GM18519 (cell line): Measurements from ENCODE around the gene TMEM187.
"Not testable (repeated sequence)": the region's sequence is repeated elsewhere in the genome, so short reads cannot be mapped to it uniquely, and the experiment has no call there.

Experiments
- ATAC-seq: cut with Tn5 transposase; IDR thresholded peaks from one replicate; pipeline ENCODE4 v1.9.1; 2021; ENCODE audit warnings: mild to moderate bottlenecking, moderate library complexity; ENCODE audit not compliant: unreplicated experiment, low FRiP score

Gene TMEM187

DNA sequence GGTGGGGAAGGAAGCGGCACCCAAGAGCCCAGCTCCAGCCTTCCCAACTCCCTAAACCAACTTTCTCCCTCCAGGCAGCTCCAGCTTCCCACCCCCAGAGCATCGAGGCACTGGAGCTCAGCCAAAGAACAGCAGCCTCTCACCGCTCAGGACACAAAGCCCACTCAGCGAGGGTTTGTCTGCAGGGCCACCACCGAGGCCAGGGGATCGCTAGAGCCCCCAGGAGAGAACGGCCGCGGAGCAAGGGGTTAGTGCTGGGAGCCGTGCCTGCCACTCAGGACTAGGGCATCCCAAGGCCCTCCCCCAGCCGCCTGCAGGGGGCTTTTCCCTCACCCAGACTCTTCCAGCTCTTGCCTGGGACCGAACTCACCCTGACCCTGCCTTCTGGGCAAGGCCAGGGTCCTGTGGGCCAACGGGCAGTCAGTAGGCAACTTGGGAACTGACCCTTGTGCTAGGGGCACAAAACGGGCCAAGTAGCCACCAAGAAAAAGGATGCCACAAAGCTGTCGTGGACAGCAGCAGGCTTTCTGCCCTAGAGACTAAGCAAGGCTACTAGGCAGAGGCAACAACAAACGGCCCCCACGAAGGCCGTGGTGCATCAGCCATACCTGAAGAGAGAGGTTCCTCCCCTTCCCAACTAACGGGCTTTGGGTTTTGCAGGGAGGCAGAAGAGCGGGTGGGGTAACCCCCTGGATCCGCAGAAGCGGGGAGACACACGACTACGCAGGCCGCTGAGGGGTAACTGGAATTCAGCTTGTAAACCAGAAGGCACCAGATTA is 3.2 kb upstream of the TMEM187 start:
- ATAC-seq = no peak

GRCh38 chrX:153969904-153970356 is 2.6 kb upstream of the TMEM187 start:
- ATAC-seq = no peak

GRCh38 chrX:153970357-153971123 is 2.0 kb upstream of the TMEM187 start:
- ATAC-seq = no peak

DNA sequence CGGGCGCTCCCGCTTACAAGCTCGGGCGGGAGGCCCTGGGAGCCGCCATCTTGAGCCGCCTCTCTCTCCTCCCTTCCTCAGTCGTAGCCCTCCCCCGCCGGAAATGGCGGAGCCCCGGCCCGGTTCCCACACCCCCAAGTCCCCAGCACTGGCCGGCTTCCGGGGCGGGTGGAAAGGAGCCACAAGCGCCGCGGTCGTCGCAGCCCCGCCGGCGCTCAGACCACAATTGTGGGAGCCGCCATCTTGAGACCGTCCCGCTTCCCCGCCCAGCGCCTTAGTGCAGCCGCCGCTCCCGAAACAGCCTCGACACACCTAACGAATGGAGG is 1.5 kb upstream of the TMEM187 start:
- no peak for ATAC-seq

GRCh38 chrX:153971450-153972367 is 845 bp upstream of the TMEM187 start, which contains the start of gene HCFC1:
Gene HCFC1, minus strand, starts transcription at chrX:153971818. Its CDS starts 978 bp downstream, at chrX:153970840.
- ATAC-seq = no peak

DNA sequence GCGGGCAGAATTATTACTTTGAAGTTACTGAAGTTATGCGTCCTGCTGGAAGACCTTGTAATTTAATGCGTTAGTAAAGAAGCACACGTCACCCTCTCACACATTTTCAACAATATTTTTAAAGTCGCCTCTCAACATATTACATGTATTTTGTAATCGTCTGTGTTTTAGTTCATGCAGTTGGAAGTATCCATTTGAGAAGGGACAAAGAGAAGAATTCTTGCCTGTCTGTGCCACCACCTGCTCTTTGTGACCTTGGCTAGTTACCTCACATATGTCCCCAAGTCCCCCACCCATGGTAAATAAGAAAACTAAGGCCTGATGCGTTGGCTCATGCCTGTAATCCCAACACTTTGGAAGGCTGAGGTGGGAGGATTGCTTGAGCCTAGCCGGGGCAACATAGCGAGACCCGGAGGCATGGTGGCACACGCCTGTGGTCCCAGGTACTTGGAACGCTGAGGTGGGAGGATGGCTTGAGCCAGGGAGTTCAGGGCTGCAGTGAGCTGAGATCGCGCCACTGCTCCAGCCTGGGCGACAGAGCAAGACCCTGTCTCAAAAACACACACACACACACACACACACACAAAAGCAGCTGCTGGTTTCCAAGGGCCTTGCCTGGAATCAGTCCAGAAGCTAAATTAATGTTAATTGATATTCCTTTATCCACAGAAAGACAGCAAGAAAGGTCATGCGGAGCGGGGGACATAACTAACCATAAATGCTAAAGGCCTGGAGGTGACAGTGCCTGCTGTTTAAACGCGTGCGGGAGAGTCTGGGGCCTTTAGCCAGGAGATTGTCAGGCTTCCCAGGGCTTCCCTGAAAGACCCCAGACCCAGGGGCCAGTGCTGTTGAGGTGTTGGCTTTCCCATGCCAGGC is 811 bp downstream of the TMEM187 start:
- no peak for ATAC-seq

GRCh38 chrX:153974003-153974725 is 1.6 kb downstream of the TMEM187 start:
- ATAC-seq = no peak

- no peak for ATAC-seq
These were observed 2.3 kb downstream of the TMEM187 start for GRCh38 chrX:153974726-153975286.

DNA sequence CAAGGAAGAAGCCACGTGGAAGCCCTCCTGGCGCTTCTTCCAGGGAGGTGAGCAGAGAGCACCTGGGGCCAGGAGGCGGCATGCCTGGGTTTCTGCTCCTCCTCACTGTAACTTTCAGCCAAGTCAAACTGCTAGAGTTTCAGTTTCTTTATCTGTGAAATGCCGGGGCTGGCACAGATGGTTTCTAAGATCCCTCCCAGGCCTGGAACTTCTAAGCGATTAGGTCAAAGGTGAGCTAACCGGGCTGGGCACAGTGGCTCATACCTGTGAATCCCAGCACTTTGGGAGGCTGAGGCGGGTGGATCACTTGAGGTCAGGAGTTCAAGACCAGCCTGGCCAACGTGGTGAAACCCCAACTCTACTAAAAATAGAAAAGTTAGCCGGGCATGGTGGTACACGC is 7.8 kb downstream of the TMEM187 start:
- not testable (repeated sequence) for ATAC-seq

DNA sequence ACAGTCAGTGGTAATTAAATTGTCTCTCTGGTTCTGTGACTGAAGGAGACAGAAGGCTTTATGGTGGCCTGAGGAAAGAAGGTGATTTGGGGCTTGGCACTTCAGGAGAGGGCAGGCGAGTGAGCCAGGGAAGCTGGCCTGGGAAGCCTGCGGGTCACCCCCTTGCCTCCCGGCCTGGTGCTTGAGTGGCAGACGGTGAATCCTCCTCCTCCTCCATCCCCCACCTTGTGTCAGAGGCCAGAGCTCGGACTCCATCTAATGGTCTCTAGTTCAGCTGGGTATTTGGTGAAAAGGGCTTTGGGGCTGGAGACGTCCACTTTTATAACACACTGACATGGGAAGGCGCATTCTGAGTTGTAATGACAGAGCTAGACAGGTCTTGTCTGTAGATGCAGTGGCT is 8.7 kb downstream of the TMEM187 start:
- no peak for ATAC-seq

- ATAC-seq = no peak
These were observed 9.4 kb downstream of the TMEM187 start for GRCh38 chrX:153981771-153982533.

GRCh38 chrX:153983321-153983801 is 10.8 kb downstream of the TMEM187 start:
- ATAC-seq = no peak

DNA sequence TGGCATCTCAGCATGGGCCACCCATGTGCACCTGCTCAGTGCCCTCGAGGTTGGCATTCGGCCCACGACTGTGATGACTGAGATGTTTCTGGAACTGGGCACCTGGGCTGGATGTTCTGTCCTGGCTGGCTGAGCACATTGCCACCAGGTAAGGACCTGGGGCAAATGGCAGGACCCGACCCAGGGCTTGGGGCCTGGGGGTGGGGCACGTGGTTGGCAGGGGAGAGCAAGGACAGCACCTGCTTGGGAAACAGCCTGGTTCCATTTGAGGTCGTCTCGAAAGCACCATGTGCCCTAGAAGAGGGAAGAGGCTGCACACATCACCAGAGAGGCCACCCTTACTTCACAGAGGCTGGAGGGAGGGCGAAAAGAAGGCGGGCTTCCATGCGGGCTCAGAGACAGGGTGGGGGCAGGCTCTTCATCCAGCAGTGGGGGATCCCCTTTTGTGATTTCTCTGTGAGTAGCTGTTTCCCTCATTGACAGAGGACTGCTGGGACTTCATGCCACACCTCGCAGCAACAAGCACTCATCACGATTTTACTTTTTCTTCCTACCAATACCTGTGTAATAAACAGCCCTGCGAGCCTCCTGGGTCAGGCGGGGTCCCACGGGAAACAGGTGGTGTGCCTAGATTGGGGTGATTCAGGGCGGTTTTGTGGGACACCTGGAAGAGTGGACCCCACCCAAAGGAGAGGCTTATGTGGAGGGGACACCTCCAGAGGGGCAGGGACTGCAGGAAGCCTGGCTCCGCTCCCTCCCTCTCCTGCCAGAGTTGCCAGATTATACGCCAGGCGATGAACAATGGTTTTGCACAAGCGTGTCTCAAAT is 12.0 kb downstream of the TMEM187 start:
- no peak for ATAC-seq

DNA sequence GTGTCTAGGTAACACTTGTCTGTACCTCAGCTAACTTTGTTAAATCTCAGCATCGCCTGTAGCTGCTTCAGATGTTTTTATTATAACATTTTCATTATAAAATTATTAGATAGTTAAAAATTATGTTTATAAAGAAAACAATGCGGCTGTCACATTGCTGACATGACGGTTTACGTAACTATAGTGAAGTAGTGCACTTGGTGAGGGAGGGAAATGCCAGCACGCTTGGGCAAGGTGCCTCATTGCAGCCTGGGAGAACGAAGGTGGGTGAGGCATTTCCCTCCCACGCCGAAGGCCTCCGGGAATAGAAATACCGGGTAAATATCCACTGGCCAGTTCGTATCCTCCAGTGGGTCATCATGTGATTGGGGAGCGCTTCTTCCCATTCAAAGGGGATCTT is 15.9 kb downstream of the TMEM187 start:
- ATAC-seq = no peak

GRCh38 chrX:153989973-153990655 is 17.6 kb downstream of the TMEM187 start:
- no peak for ATAC-seq

DNA sequence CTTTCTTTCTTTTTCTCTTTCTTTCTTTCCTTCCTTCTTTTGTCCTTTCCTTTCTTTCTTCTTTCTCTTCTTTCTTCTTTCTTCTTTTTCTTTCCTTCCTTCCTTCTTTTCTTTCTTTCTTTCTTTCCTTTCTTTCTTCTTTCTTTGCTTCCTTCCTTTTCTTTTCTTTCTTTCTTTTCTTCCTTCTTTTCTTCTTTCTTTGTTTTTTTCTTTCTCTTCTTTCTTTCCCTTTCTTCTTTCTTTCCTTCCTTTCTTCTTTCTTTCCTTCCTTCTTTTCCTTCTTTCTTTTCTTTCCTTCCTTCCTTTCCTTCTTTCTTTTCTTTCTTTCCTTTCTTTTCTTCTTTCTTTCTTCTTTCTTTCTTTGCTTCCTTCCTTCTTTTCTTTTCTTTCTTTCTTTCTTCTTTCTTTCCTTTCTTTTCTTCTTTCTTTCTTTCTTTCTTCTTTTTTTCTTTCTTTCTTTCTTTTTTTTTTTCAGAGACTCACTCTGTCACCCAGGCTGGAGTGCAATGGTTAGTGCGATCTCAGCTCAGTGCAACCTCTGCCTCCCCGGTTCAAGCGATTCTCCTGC is 18.5 kb downstream of the TMEM187 start:
- ATAC-seq = no peak
